ENCODE measurements around the gene BHLHE40.

DNA sequence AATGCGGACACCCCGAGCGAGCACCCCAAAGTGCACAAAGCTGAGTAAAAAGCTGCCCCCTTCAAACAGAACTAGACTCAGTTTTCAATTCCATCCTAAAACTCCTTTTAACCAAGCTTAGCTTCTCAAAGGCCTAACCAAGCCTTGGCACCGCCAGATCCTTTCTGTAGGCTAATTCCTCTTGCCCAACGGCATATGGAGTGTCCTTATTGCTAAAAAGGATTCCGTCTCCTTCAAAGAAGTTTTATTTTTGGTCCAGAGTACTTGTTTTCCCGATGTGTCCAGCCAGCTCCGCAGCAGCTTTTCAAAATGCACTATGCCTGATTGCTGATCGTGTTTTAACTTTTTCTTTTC is 5.3 kb downstream of the BHLHE40 start:
- TF ChIP-seq, protein P1, sequence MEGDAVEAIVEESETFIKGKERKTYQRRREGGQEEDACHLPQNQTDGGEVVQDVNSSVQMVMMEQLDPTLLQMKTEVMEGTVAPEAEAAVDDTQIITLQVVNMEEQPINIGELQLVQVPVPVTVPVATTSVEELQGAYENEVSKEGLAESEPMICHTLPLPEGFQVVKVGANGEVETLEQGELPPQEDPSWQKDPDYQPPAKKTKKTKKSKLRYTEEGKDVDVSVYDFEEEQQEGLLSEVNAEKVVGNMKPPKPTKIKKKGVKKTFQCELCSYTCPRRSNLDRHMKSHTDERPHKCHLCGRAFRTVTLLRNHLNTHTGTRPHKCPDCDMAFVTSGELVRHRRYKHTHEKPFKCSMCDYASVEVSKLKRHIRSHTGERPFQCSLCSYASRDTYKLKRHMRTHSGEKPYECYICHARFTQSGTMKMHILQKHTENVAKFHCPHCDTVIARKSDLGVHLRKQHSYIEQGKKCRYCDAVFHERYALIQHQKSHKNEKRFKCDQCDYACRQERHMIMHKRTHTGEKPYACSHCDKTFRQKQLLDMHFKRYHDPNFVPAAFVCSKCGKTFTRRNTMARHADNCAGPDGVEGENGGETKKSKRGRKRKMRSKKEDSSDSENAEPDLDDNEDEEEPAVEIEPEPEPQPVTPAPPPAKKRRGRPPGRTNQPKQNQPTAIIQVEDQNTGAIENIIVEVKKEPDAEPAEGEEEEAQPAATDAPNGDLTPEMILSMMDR (IDR thresholded peaks at IDR 0.05; ENCODE audit: low read length), result no peak
- TF ChIP-seq EZH2 (optimal IDR thresholded peaks at IDR 0.05; ENCODE audit: low read depth, low read length), result no peak
